SH-SY5Y (cell line): Measurements from ENCODE around the gene LRRC45.

Experiments
- GATA2 ChIP-seq: IDR thresholded peaks from 2 replicates; pipeline ENCODE4 v1.6.1; 2011; ENCODE audit warnings: mild to moderate bottlenecking, low read depth, low read length
- GATA3 ChIP-seq: IDR thresholded peaks from 2 replicates; pipeline ENCODE4 v1.6.1; 2011; ENCODE audit warnings: low read depth, mild to moderate bottlenecking, low read length, moderate library complexity

GRCh38 chr17:82039695-82040299 lies 16.7 kb downstream of the LRRC45 start:
- TF ChIP-seq GATA3 (no peak), GATA2 (no peak)
